Mammary epithelial cell (primary cell): ENCODE measurements around the gene OARD1.

Source experiments
- EZH2 ChIP-seq: IDR thresholded peaks from 2 replicates; pipeline ENCODE4 v1.6.1; 2012; ENCODE audit warnings: low read length, inconsistent platforms, borderline replicate concordance
- TF ChIP-seq, protein P1 (sequence below), 2 donors: IDR thresholded peaks in 1 of 2; conservative IDR thresholded peaks in 1 of 2; 2 replicates each; pipeline ENCODE4 v1.5.1; 2011 to 2012; ENCODE audit warnings: inconsistent platforms in 2 of 2, low read length in 2 of 2, mild to moderate bottlenecking in 2 of 2, control low read depth in 1 of 2, low read depth in 1 of 2; ENCODE audit not compliant: insufficient read depth in 1 of 2; ENCODE audit errors: extremely low read depth in 1 of 2

DNA sequence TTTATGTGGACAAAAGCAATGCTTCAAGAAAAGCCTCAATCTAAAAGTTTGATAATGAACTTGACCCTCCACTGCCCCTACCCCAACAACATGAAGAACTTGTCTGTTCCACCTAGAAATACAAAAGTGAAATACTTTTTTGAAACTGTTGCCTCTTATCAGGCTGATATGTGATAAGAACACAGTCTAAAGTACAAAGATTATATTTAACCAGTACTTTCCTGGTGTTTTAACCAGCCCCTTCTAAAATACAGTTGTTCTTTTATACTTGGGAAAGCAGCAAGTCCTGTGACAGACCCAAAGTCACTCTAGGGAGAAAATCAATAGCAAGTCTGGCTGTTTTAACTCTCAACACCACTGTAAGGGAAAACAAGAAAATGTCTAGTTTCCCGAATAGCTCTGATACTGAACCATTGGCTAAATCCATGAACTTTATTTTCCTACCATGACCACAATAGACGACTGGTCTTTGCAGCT, 6.6 kb downstream of the OARD1 start:
- TF ChIP-seq, protein P1, sequence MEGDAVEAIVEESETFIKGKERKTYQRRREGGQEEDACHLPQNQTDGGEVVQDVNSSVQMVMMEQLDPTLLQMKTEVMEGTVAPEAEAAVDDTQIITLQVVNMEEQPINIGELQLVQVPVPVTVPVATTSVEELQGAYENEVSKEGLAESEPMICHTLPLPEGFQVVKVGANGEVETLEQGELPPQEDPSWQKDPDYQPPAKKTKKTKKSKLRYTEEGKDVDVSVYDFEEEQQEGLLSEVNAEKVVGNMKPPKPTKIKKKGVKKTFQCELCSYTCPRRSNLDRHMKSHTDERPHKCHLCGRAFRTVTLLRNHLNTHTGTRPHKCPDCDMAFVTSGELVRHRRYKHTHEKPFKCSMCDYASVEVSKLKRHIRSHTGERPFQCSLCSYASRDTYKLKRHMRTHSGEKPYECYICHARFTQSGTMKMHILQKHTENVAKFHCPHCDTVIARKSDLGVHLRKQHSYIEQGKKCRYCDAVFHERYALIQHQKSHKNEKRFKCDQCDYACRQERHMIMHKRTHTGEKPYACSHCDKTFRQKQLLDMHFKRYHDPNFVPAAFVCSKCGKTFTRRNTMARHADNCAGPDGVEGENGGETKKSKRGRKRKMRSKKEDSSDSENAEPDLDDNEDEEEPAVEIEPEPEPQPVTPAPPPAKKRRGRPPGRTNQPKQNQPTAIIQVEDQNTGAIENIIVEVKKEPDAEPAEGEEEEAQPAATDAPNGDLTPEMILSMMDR (conservative IDR thresholded peaks at IDR 0.05 in 1 of 2, IDR thresholded peaks at IDR 0.05 in 1 of 2; ENCODE audit: extremely low read depth in 1 of 2, insufficient read depth in 1 of 2, low read depth in 1 of 2, low read length in 2 of 2) = no peak
- TF ChIP-seq EZH2 = no peak
